Uterus (tissue), 2 donors: ENCODE data around the gene TTC6.

Experiments used
- POLR2A ChIP-seq, 2 donors: fragments of 450-650 bp; IDR thresholded peaks; one replicate each; pipeline ENCODE4 v1.6.1; 2016; ENCODE audit warnings: antibody characterized with exemption in 2 of 2, mild to moderate bottlenecking in 1 of 2, moderate library complexity in 1 of 2
- TF ChIP-seq, protein P1 (sequence below), 4 experiments: fragments of 200-600 bp in 2 of 4; fragments of 450-650 bp in 2 of 4; sonication (generic) in 2 of 4; IDR thresholded peaks; one replicate each; pipeline ENCODE4 v1.5.1; 2016 to 2019; ENCODE audit warnings: antibody characterized with exemption in 4 of 4, mild to moderate bottlenecking in 2 of 4, moderate library complexity in 1 of 4

DNA sequence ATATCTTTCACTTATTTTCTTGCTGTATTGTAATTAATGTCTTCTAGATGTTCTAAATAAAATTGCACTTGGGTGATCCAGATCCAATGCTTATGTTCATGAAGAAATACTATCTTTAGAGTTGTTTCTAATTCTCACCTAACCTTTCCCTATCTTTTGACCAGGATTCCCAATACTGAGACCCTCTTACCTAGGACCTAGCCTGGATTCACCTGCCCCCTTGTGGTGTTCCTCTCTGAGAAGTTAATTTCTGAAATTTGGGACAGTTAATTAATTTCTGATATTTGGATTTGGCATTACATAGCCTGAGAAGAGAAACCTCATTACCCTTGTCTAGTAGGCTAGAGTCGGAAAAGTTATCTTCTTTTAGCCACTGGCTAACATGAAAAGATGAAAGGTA, 29.9 kb upstream of the TTC6 start:
- TF ChIP-seq, protein P1, sequence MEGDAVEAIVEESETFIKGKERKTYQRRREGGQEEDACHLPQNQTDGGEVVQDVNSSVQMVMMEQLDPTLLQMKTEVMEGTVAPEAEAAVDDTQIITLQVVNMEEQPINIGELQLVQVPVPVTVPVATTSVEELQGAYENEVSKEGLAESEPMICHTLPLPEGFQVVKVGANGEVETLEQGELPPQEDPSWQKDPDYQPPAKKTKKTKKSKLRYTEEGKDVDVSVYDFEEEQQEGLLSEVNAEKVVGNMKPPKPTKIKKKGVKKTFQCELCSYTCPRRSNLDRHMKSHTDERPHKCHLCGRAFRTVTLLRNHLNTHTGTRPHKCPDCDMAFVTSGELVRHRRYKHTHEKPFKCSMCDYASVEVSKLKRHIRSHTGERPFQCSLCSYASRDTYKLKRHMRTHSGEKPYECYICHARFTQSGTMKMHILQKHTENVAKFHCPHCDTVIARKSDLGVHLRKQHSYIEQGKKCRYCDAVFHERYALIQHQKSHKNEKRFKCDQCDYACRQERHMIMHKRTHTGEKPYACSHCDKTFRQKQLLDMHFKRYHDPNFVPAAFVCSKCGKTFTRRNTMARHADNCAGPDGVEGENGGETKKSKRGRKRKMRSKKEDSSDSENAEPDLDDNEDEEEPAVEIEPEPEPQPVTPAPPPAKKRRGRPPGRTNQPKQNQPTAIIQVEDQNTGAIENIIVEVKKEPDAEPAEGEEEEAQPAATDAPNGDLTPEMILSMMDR (IDR thresholded peaks at IDR 0.05): no peak
- no peak for TF ChIP-seq POLR2A (IDR thresholded peaks at IDR 0.05)
